Muscle layer of colon (tissue), 2 donors: ENCODE measurements around the gene PTPRD.

ENCODE experiments used
- H3K27ac ChIP-seq: one replicate; pipeline ENCODE4 v1.7.0; 2013; ENCODE audit warnings: low read depth, mild to moderate bottlenecking, low read length, moderate library complexity
- H3K27me3 ChIP-seq, 2 donors: one replicate each; pipeline ENCODE4 v1.7.0; 2013; ENCODE audit warnings: low read length in 2 of 2, mild to moderate bottlenecking in 2 of 2; ENCODE audit not compliant: insufficient read depth in 2 of 2, control insufficient read depth in 1 of 2
- H3K36me3 ChIP-seq: one replicate; pipeline ENCODE4 v1.7.0; 2013; ENCODE audit warnings: mild to moderate bottlenecking, low read length; ENCODE audit not compliant: insufficient read depth
- H3K4me1 ChIP-seq: one replicate; pipeline ENCODE4 v1.7.0; 2013; ENCODE audit warnings: mild to moderate bottlenecking, low read length; ENCODE audit not compliant: insufficient read depth
- H3K4me3 ChIP-seq, 2 donors: one replicate each; pipeline ENCODE4 v1.7.0; 2013; ENCODE audit warnings: low read length in 2 of 2, low read depth in 1 of 2, mild to moderate bottlenecking in 1 of 2, moderate library complexity in 1 of 2
- H3K9ac ChIP-seq: one replicate; pipeline ENCODE4 v1.7.0; 2013; ENCODE audit warnings: low read length
- H3K9me3 ChIP-seq: one replicate; pipeline ENCODE4 v1.7.0; 2013; ENCODE audit warnings: mild to moderate bottlenecking, low read length
- donor health status: abdominal sarcoma.
- donor health status: Adenocarcinoma of cecum.

The PTPRD gene

DNA sequence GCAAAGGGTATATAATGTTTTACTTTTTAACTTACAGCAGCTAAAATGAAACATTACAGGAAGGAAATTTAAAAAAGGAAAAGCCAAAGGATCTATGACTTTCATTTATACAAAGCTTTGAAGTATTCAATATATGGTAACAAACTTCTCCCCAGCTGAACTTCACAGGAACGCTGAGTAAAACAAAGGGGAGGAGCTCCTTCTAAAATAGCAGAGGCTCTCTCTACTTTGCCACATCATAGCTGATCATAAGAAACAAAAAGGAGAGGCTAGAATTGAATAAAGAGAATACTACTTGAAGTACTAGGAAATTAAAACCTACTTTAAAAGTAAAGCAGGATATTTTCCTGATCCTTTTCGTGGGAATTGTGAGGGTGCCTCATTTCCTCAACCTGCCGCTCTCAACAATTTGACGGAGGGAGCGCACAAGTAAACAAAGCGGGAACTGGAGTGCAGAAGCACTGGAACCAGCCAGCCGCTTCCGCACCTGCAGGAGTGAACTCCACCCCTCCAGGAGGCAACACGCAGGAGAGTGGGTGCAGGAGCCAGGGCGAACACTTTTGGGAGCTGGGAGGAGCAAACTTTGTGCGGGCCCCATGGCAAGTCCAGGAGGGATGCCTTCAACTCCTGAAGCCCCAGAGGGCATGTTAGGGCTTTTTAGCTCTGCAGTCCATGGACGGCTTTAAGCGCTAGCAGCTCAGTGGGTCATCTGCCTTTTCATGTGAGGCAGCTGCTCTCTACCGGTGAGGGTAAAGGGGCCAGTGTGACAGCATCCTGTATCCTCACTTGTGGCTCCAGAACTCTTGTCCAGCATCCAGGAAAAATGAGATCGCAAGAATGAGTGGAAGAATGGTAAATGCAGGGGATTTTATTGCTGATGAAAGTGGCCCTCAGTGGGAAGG, 757.4 kb downstream of the PTPRD start:
- Histone ChIP-seq H3K9ac (no peak overlapping the region), H3K4me3 (no peak overlapping the region), H3K27ac (no peak overlapping the region)

DNA sequence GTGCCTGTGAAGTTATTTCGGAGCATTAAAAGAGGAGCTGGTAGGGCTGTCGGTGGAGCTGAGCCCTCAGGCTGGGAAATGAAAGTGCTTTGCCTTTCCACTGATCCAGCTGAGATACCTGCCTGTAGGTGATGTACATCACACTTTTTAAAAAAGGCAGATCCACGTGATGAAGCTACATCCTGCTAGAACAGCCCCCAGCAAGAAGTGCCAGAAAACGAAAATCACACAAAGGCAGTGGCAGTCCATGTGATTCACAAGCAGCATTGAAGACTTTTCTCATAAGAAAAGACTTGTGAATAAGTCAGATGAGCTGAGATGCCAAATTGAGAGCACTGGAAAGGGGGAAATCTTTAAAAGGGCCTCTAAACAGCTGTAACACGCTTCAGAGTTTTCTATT, 765.1 kb downstream of the PTPRD start:
- H3K4me3 ChIP-seq = no peak overlapping the region
- no peaks in the 10 kb centered on the region for H3K4me1 ChIP-seq

More for the DNA sequence above, 757.4 kb downstream of the PTPRD start:
- no peaks in the 10 kb centered on the region for H3K9me3 ChIP-seq
- H3K36me3 ChIP-seq = no peaks in the 10 kb centered on the region
- H3K4me1 ChIP-seq = no peaks in the 10 kb centered on the region
- H3K27me3 ChIP-seq = no peaks in the 10 kb centered on the region

DNA sequence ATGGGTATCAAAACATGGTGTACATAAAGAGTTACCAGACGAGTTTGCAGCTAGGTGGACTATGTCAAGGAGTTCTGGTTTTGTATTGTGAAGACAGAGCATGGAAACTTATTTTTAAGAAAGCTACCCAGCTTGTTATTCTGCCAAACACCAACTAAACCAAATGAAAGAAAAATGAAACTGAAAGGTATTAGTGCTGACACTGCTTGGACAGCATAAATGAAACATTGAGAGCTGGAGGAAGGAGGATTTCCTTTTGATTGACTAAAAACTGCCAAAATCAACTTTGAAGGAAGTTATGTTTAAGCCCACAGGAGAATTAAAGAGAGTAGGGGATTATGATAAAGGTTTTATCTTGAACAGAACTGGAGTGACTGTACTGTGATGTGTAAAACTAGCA, 766.2 kb downstream of the PTPRD start:
- Histone ChIP-seq H3K9me3 (no peaks in the 10 kb centered on the region), H3K27me3 (no peaks in the 10 kb centered on the region), H3K9ac (no peak overlapping the region), H3K4me1 (no peaks in the 10 kb centered on the region), H3K4me3 (no peak overlapping the region), H3K27ac (no peak overlapping the region), H3K36me3 (no peaks in the 10 kb centered on the region)

More for the DNA sequence above, 765.1 kb downstream of the PTPRD start:
- no peak overlapping the region for H3K27ac ChIP-seq
- no peaks in the 10 kb centered on the region for H3K9me3 ChIP-seq
- H3K27me3 ChIP-seq = no peaks in the 10 kb centered on the region
- H3K36me3 ChIP-seq = no peaks in the 10 kb centered on the region
- H3K9ac ChIP-seq = no peak overlapping the region

DNA sequence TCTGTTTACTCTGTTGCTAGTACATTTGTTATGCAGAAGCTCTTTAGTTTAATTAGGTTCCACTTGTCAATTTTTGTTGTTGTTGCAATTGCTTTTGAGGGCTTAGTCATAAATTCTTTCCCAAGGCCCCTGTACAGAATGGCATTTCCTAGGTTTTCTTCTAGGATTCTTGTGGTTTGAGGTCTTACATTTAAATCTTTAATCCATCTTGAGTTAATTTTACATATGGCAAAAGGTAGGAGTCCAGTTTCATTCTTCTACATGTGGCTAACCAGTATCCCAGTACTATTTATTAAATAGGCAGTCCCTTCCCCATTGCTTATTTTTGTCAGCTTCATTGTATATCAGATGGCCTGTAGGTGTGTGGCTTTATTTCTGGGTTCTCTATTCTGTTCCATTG, 792.4 kb downstream of the PTPRD start:
- Histone ChIP-seq H3K9ac (no peak overlapping the region), H3K36me3 (no peaks in the 10 kb centered on the region), H3K27me3 (no peaks in the 10 kb centered on the region), H3K27ac (no peak overlapping the region), H3K4me1 (no peaks in the 10 kb centered on the region), H3K4me3 (no peak overlapping the region), H3K9me3 (no peaks in the 10 kb centered on the region)

DNA sequence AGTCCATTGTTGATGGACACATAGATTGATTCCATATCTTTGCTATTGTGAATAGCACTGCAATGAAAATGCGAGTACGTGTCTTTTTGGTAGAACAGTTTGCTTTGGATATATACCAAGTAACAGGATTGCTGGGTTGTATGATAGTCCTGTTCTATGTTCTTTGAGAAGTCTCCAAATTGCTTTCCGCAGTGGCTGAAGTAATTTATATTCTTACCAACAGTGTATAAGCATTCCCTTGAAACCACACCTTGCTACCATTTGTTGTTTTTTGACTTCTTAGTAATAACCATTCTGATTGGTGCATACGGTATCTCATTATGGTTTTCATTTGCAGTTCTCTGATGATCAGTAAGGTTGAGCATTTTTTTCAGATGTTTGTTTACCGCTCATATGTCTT, 792.9 kb downstream of the PTPRD start:
- H3K9ac ChIP-seq = no peak overlapping the region
- H3K27ac ChIP-seq = no peak overlapping the region
- H3K4me3 ChIP-seq = no peak overlapping the region
- no peaks in the 10 kb centered on the region for H3K36me3 ChIP-seq
- no peaks in the 10 kb centered on the region for H3K9me3 ChIP-seq
- H3K27me3 ChIP-seq = no peaks in the 10 kb centered on the region
- H3K4me1 ChIP-seq = no peaks in the 10 kb centered on the region

DNA sequence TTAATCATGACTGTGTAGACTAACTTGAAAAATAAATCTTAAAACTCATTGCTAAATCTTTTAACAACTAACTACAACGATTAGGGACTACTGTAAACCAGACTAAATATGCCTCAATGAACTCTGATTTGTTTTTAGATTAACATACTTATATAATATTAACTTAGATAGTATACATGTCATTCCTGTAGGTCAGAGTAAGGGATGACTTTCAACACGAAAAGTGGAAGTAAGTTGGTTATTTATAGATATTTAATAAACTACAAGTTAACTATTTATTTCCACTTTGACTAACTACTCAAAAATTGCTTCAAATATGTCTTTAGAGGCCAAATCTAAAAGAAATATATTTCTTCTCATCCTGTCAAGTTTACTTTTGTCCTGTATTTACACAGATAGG, 795.6 kb downstream of the PTPRD start:
- H3K27ac ChIP-seq = no peak overlapping the region
- H3K36me3 ChIP-seq = no peaks in the 10 kb centered on the region
- no peak overlapping the region for H3K4me3 ChIP-seq
- H3K27me3 ChIP-seq = no peaks in the 10 kb centered on the region
- H3K9ac ChIP-seq = no peak overlapping the region
- no peaks in the 10 kb centered on the region for H3K4me1 ChIP-seq
- H3K9me3 ChIP-seq = no peaks in the 10 kb centered on the region

DNA sequence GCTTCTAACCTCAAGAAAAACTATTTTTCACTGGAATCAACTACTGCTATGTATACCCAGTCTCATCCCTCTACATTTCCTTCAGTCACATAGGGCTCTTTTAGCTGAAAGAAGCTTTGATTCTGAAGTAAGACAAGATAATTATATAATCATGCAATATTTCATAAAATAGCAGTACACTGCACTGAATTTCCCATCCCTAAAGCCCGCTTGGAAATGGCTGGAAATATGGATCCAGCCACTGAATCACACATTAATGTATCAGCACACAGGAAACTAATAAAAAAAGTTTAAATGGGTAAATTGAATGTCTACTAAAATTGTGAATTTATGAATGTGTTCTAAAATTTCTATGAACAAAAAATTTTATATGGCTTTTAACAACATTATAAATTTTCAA, 808.7 kb downstream of the PTPRD start:
- Histone ChIP-seq H3K4me3 (no peak overlapping the region), H3K27ac (no peak overlapping the region), H3K4me1 (no peaks in the 10 kb centered on the region), H3K9me3 (no peaks in the 10 kb centered on the region), H3K36me3 (no peaks in the 10 kb centered on the region), H3K27me3 (no peaks in the 10 kb centered on the region), H3K9ac (no peak overlapping the region)

DNA sequence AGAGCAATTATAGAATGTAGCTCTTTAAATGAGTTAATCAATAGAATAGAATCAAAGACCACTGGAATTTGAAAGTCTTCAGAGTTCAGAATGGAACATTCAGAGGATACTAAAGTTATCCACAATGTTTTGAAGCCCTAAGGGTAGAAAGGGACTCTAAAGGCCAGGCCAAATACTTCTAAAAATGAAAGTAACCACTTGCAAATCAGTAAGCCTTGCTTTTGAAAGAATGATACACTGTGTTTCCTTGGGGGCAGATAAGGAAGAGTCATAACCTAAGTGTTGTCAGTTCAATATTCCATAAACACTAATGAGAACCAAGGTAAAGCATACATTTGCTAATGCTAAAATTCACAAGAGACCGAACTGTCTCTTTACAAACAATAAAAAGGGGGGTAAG, 813.5 kb downstream of the PTPRD start:
- Histone ChIP-seq H3K9ac (no peak overlapping the region), H3K27me3 (no peaks in the 10 kb centered on the region), H3K36me3 (no peaks in the 10 kb centered on the region), H3K4me3 (no peak overlapping the region), H3K4me1 (no peaks in the 10 kb centered on the region), H3K9me3 (no peaks in the 10 kb centered on the region), H3K27ac (no peak overlapping the region)

DNA sequence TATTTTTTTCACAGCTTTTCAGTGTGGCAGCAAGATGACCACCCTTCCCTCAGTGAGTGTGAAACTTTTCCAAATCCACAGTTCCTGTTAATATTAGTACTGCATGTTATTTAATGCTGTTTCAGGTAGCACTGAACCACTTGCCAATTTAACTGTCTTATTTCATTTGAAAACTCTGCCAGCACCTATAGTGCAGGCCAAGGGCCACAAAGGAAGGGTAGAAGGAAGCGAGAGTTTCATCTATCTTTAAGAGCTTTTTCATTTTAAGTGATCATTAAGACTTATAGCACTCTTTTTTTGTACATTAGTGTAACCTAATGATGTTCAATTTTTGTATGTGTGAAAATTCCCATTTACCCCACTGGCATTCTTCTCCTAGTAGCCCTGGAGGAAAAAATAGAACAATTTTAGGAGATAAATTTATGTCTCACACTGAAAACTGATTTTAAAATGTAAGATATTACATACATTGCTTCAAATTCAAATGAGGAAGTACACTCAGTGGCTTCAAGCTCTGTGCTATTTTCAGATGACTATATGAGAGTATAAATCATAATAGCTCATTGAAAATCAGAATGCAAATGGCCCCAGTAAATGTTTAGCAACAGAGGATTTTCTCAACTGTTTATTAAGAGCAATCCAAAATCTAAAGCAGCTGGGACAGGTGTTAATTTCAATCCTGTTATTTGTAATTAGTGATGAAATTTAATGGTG, 820.5 kb downstream of the PTPRD start:
- H3K36me3 ChIP-seq = no peaks in the 10 kb centered on the region
- H3K4me3 ChIP-seq = no peak overlapping the region
- no peaks in the 10 kb centered on the region for H3K9me3 ChIP-seq
- no peak overlapping the region for H3K27ac ChIP-seq
- no peaks in the 10 kb centered on the region for H3K27me3 ChIP-seq
- no peaks in the 10 kb centered on the region for H3K4me1 ChIP-seq
- no peak overlapping the region for H3K9ac ChIP-seq

DNA sequence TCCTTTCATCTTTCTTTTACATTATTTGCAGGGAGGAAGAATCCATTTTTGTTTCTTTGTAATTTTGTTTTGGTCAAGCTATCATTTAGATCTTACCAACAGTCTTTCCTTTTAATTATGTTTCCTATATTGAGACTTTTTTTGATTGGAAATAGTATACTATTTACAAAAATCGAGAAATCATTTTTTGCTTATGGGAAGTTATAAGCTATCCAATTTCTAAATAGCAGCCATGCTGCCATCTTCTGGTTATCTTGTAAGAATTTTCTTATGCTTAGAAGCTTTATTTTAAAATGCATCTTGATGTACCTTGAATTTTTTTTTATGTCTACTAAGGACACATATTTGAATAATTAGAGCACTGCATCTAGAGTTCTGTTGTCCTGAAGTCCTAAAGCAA, 821.2 kb downstream of the PTPRD start:
- no peak overlapping the region for H3K27ac ChIP-seq

DNA sequence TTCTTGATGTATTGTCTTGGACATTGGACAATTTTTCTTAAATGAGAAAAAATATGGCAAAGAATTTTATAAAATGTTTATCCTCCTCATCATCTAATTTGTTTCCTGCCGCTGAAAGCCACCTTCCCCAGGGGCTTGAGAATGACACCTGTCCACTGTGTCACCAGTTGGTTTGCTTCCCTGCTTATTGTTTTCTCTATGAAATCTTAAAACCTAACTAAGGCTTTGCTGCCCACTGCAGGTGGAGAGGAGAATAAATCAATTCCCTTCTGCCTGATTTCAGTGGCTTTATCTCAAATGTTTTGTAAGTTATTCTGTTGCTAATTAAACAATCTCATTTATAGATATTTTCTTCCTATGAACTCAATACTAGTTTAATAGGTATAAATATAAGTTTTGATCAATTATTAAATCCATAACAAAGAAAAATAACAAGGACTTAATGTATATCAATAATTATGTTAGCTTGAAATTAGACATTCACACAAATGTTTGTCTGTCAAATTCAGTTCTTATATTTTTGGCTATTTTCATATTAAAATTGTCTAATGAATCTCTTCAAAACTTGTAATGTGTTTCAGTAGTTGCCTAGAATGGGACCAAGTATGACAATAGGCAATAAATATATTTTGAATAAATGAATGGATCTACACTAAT, 822.5 kb downstream of the PTPRD start:
- no peaks in the 10 kb centered on the region for H3K36me3 ChIP-seq
- no peak overlapping the region for H3K4me3 ChIP-seq
- H3K4me1 ChIP-seq = no peaks in the 10 kb centered on the region
- no peaks in the 10 kb centered on the region for H3K9me3 ChIP-seq
- H3K27me3 ChIP-seq = no peaks in the 10 kb centered on the region
- no peak overlapping the region for H3K9ac ChIP-seq
- no peak overlapping the region for H3K27ac ChIP-seq

More for the DNA sequence above, 821.2 kb downstream of the PTPRD start:
- Histone ChIP-seq H3K27me3 (no peaks in the 10 kb centered on the region), H3K9ac (no peak overlapping the region), H3K36me3 (no peaks in the 10 kb centered on the region), H3K4me3 (no peak overlapping the region), H3K9me3 (no peaks in the 10 kb centered on the region), H3K4me1 (no peaks in the 10 kb centered on the region)
